Activated B cell treated with CpG ODN at 0.5 μM for 24 hours (primary cell): ENCODE data around the gene ILF3. TPM values are rescaled to one million over a fixed set of nuclear protein-coding genes. Genes with fewer than 3 reads are reported as not detected.
A peak's percentile ranks its signal among the peaks of the same experiment; 100 is the strongest.

Experiments used
- ATAC-seq: fragments of 200-7000 bp; cut with Tn5 transposase; one replicate; pipeline ENCODE4 v1.10.0; 2021; ENCODE audit warnings: low read depth, mild to moderate bottlenecking, moderate library complexity
- CTCF ChIA-PET: fragments of 350-600 bp; sonication (Branson Sonifier 250); formaldehyde crosslinking; loops from one replicate; lab custom pipeline; 2021; ENCODE audit warnings: antibody characterized with exemption; lab: Charles Lee
- POLR2A ChIA-PET: fragments of 350-600 bp; sonication (Branson Sonifier 250); formaldehyde crosslinking; loops from one replicate; lab custom pipeline; 2021; ENCODE audit warnings: antibody characterized with exemption; lab: Charles Lee
- DNase-seq: peaks from one replicate; pipeline ENCODE4 v3.0.0; 2022
- H3K27ac Mint-ChIP-seq: one replicate; pipeline ENCODE4 v1.8.0; 2020; ENCODE audit warnings: mixed read lengths
- H3K27me3 Mint-ChIP-seq: one replicate; pipeline ENCODE4 v1.8.0; 2021; ENCODE audit warnings: mixed read lengths
- H3K36me3 Mint-ChIP-seq: one replicate; pipeline ENCODE4 v1.8.0; 2021; ENCODE audit warnings: low read depth, mixed read lengths
- H3K4me1 Mint-ChIP-seq: one replicate; pipeline ENCODE4 v1.8.0; 2021; ENCODE audit warnings: mixed read lengths
- H3K4me3 Mint-ChIP-seq: one replicate; pipeline ENCODE4 v1.8.0; 2020; ENCODE audit warnings: mild to moderate bottlenecking, mixed read lengths
- H3K9me3 Mint-ChIP-seq: one replicate; pipeline ENCODE4 v1.8.0; 2020; ENCODE audit warnings: mixed read lengths
- CTCF ChIP-seq: fragments of 200-600 bp; IDR thresholded peaks from one replicate; pipeline ENCODE4 v1.8.0; 2022; ENCODE audit warnings: antibody characterized with exemption, mild to moderate bottlenecking
- intact Hi-C: fragments of 100-400 bp; cut with micrococcal nuclease; formaldehyde crosslinking; loops from one replicate; pipeline ENCODE4 v1.15.1; 2024
- total RNA-seq: library from RNA; stranded (reverse); gene quantifications from 2 replicates; pipeline ENCODE4 v1.2.3, GENCODE V29; 2022

ILF3 gene
- total RNA-seq, 1 donor from 2014 or later, result 399 TPM

GRCh38 chr19:10724573-10725071 lies 70.5 kb downstream of the ILF3 start:
- intact Hi-C loops, result no loop called here
- no peak for TF ChIP-seq CTCF
- Mint-ChIP-seq H3K9me3 (no peaks in the 10 kb centered on the region), H3K4me3 (no peak overlapping the region), H3K4me1 (peaks cover 66% of the 10 kb centered on the region), H3K36me3 (peaks cover 32% of the 10 kb centered on the region), H3K27me3 (no peaks in the 10 kb centered on the region), H3K27ac (no peak overlapping the region)
- DNase-seq (no peak), ATAC-seq (no peak)
- ChIA-PET POLR2A (interaction anchor here (0.6 kb wide), 1 partner anchor 263 kb away, joined by 9 read pairs; no protein-coding TSS in a partner anchor), CTCF (interaction anchor here (0.5 to 2.2 kb wide), 3 partner anchors 14 to 141 kb away, joined by 3 to 5 read pairs (median 4); no protein-coding TSS in a partner anchor)

GRCh38 chr19:10725415-10725814 lies 71.3 kb downstream of the ILF3 start:
- no peak overlapping the region for H3K4me3 Mint-ChIP-seq
- ChIA-PET POLR2A (no interaction called here), CTCF (interaction anchor here (2.2 kb wide), 1 partner anchor 44 kb away, joined by 5 read pairs; no protein-coding TSS in a partner anchor)
- no peak for TF ChIP-seq CTCF
- ATAC-seq, result no peak
- H3K4me1 Mint-ChIP-seq, result peaks cover 68% of the 10 kb centered on the region
- DNase-seq, result no peak
- intact Hi-C loops, result no loop called here
- no peaks in the 10 kb centered on the region for H3K27me3 Mint-ChIP-seq
- H3K27ac Mint-ChIP-seq, result no peak overlapping the region
- peaks cover 32% of the 10 kb centered on the region for H3K36me3 Mint-ChIP-seq
- no peaks in the 10 kb centered on the region for H3K9me3 Mint-ChIP-seq

GRCh38 chr19:10726268-10726667 lies 72.1 kb downstream of the ILF3 start:
- no peak for TF ChIP-seq CTCF
- DNase-seq, result no peak
- ATAC-seq, result no peak
- CTCF ChIA-PET, result interaction anchor here (1.6 to 2.2 kb wide), 2 partner anchors 43 to 94 kb away, joined by 5 read pairs; no protein-coding TSS in a partner anchor
- Mint-ChIP-seq H3K4me3 (no peak overlapping the region), H3K27ac (peak overlapping the region; percentile 53), H3K36me3 (peaks cover 32% of the 10 kb centered on the region), H3K9me3 (no peaks in the 10 kb centered on the region), H3K27me3 (no peaks in the 10 kb centered on the region), H3K4me1 (peaks cover 69% of the 10 kb centered on the region)
- POLR2A ChIA-PET, result no interaction called here
- intact Hi-C loops, result no loop called here

- Mint-ChIP-seq H3K27me3 (no peaks in the 10 kb centered on the region), H3K27ac (no peak overlapping the region), H3K4me3 (no peak overlapping the region), H3K36me3 (peaks cover 30% of the 10 kb centered on the region), H3K4me1 (peaks cover 65% of the 10 kb centered on the region), H3K9me3 (no peaks in the 10 kb centered on the region)
- no peak for TF ChIP-seq CTCF
- ATAC-seq (no peak), DNase-seq (no peak)
- ChIA-PET POLR2A (interaction anchor here (0.5 to 1.3 kb wide), 3 partner anchors 9 to 21 kb away, joined by 3 to 4 read pairs (median 3); partner anchors contain the start of gene DNM2), CTCF (interaction anchor here (1.1 to 1.6 kb wide), 2 partner anchors 12 to 93 kb away, joined by 3 to 5 read pairs; no protein-coding TSS in a partner anchor)
- intact Hi-C loops, result no loop called here
Observed at GRCh38 chr19:10727685-10728201, 73.6 kb downstream of the ILF3 start.

- H3K27ac Mint-ChIP-seq, result peak overlapping the region; percentile 30
- CTCF ChIA-PET, result no interaction called here
- no peak overlapping the region for H3K4me3 Mint-ChIP-seq
Observed at GRCh38 chr19:10729411-10729810, 75.3 kb downstream of the ILF3 start.

More at GRCh38 chr19:10729411-10729810, 75.3 kb downstream of the ILF3 start:
- TF ChIP-seq CTCF, result no peak
- Mint-ChIP-seq H3K4me1 (peaks cover 58% of the 10 kb centered on the region), H3K36me3 (peaks cover 24% of the 10 kb centered on the region), H3K9me3 (no peaks in the 10 kb centered on the region), H3K27me3 (no peaks in the 10 kb centered on the region)
- DNase-seq, result no peak
- intact Hi-C loops, result no loop called here
- POLR2A ChIA-PET, result no interaction called here
- no peak for ATAC-seq
